ENCODE data around the gene RBP2.

RBP2 gene

GRCh38 chr3:139476348-139476747 is at the start of gene RBP2:
Gene RBP2 (minus strand): TSS chr3:139476516. CDS start chr3:139476459, 57 bp downstream.
- DNase-seq, result no peak
- in situ Hi-C loops (cut with MboI; ENCODE audit: low pct_unique_long_range_greater_than_20kb, low sequenced_read_pairs), result no loop called here

GRCh38 chr3:139524841-139525636 is 48.7 kb upstream of the RBP2 start:
- no peak for DNase-seq
- in situ Hi-C loops (cut with MboI; ENCODE audit: low pct_unique_long_range_greater_than_20kb, low sequenced_read_pairs), result no loop called here

DNA sequence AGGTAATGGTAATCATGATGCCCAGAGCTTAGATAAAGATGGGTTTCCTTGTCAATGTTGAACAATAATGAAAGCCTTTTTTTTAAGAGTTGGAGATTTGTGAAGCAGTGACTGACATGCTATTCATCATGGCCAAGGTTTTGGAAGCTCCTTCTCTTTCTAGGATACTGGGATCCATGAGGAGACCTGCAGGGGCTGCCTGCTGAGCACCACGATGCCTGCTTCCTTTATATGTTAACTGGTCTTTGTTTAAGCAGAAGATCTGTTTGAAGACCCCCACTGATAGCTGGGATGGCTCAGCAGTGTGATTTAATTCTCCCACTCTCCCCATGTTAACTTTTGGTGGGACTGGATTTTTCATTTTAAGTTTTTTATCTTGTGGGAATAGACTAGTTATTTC is 47.4 kb upstream of the RBP2 start:
- DNase-seq, result no peak
- in situ Hi-C loops (cut with MboI; ENCODE audit: low pct_unique_long_range_greater_than_20kb, low sequenced_read_pairs), result no loop called here

DNA sequence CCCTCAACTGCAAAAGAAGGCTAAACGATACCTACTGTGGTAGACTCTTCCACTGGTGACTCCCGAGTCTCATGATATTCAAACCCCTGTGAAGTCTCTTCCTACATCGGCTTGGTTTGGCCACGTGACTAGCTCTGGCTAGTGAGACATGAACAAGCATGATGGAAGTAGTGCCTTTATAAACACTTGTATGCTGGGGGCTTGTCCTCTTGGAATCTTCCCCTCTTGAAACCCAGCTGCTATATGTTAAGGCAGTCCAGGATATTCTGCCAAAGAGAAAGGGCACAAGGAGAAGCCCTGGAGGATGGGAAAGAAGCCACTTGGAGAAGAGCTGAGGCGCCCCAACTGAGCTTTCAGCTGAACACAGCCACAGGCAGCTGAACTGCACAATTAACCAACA is 46.9 kb upstream of the RBP2 start:
- no peak for DNase-seq
- in situ Hi-C loops (cut with MboI; ENCODE audit: low pct_unique_long_range_greater_than_20kb, low sequenced_read_pairs), result no loop called here

DNA sequence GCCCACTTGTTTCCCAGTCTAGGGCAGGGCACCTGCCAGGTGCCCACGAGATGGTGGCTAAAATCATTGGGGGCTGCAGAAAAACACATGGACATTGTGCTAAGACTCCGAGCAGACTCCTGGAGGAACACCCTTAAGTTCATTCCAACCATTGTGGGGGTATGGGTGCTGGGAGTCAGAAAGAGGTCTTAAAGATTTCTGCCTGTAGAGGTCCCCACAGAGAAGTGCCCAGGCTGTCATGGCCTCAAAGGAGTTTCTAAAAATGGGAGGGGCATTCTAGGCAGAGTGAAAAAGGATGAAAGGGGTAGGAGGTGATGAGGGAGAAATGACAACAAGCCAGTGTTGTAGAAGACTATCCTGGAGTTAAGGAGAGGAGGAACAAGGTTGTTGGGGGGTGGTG is 46.1 kb upstream of the RBP2 start:
- in situ Hi-C loops (cut with MboI; ENCODE audit: low pct_unique_long_range_greater_than_20kb, low sequenced_read_pairs), result no loop called here
- no peak for DNase-seq

- DNase-seq, result no peak
- in situ Hi-C loops (cut with MboI; ENCODE audit: low pct_unique_long_range_greater_than_20kb, low sequenced_read_pairs), result no loop called here
Measured at GRCh38 chr3:139521816-139522215, 45.5 kb upstream of the RBP2 start.

GRCh38 chr3:139521144-139521543 is 44.8 kb upstream of the RBP2 start:
- no peak for DNase-seq
- in situ Hi-C loops (cut with MboI; ENCODE audit: low pct_unique_long_range_greater_than_20kb, low sequenced_read_pairs), result no loop called here

GRCh38 chr3:139519998-139520737 is 43.9 kb upstream of the RBP2 start:
- DNase-seq, result peak; percentile 33

GRCh38 chr3:139518926-139519842 is 42.9 kb upstream of the RBP2 start:
- in situ Hi-C loops (cut with MboI; ENCODE audit: low pct_unique_long_range_greater_than_20kb, low sequenced_read_pairs), result no loop called here
- no peak for DNase-seq

More at GRCh38 chr3:139519998-139520737, 43.9 kb upstream of the RBP2 start:
- in situ Hi-C loops (cut with MboI; ENCODE audit: low pct_unique_long_range_greater_than_20kb, low sequenced_read_pairs), result no loop called here

DNA sequence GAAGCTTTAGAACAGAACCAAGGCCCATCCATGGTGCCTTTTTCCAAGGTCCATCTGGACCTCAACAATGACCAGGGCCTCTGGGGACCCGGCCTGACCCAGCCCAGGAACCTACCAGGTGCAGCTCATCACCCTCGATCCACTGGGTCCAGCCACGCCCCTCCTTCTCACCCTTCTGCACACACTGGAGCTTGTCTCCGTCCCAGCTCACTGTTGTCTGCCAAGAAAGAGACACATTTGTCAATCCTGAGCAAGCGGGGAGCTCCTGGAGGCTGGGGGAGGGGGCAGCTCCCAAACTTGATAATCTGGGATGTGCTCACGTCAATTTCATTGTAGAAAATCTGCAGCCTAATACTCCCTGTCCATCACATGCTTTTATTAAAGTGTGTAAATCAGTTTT is 42.0 kb upstream of the RBP2 start:
- in situ Hi-C loops (cut with MboI; ENCODE audit: low pct_unique_long_range_greater_than_20kb, low sequenced_read_pairs), result no loop called here

DNA sequence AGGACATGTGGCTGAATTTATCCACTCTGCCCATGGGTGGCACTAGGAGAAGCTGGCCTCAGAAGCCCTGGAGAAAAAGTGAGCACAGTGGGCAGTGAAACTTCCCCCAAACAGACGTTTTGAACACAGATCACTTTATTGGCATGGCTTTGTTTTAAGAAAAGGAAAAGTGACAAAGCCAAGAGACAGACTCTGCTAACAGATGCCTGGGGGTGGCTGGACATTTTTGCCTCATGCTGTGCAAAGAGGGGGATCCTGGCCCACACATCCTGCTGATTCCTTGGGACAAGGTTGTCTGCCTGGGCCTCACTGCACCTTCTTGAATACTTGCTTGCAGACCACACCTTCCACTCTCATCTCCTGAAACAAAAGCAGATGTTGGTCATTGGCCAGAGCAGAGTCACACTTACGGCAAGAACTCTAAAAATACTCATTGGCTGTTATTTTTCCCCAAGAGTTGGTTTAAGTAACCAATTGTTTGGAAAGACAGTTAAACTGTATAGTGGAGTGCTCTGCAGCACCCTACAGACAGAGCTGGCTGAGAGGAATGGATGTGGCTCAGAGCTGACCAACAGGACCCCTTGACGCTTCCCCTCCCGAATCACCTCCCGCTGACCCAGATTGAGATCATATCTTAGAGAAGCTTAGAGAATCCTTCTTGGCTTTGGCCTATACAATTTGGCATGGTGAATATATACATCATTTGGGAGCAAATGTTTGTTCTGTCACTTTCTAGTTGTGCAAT is 41.2 kb upstream of the RBP2 start:
- no peak for DNase-seq
- in situ Hi-C loops (cut with MboI; ENCODE audit: low pct_unique_long_range_greater_than_20kb, low sequenced_read_pairs), result no loop called here

More for the DNA sequence above, 42.0 kb upstream of the RBP2 start:
- DNase-seq, result no peak

DNA sequence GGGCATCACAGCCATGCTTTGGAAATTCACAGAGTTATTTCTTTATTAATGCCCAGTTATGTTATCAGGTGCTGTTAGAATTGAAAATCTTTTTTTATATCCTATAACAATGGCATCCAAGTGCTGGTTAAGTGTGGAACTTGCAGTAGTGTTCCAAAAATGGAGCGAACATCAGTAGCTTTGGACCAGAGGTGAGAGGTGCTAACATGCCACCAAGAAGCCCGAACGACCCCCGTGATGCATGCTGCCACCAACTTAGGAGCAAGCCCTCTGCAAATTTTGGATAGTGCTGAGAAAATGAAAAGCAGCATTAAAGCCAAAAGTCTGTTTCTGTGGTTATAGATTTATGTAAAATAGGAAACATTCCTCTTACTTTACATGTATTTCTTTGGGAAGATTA is 38.4 kb upstream of the RBP2 start:
- in situ Hi-C loops (cut with MboI; ENCODE audit: low pct_unique_long_range_greater_than_20kb, low sequenced_read_pairs), result no loop called here
- DNase-seq, result no peak

DNA sequence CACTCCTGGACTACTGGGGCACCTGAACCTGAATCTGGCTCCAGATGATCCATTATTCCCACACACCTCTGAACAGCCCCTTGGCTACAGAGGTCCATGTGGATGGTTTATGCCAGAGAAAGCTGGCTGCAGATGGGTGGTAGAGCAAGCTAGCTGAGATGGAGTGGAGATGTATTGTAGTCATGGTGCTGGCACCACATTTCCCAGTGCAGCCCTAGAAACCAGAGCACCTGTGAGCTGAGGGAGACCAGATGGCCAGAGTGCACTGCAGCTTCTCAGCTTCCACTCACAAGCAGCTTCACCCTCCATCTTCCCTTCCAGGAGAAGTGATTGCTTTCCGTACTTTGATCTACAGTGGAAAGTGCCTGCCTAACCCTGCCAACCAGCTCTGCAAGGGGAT is 33.3 kb upstream of the RBP2 start:
- in situ Hi-C loops (cut with MboI; ENCODE audit: low pct_unique_long_range_greater_than_20kb, low sequenced_read_pairs), result no loop called here
- DNase-seq, result no peak

DNA sequence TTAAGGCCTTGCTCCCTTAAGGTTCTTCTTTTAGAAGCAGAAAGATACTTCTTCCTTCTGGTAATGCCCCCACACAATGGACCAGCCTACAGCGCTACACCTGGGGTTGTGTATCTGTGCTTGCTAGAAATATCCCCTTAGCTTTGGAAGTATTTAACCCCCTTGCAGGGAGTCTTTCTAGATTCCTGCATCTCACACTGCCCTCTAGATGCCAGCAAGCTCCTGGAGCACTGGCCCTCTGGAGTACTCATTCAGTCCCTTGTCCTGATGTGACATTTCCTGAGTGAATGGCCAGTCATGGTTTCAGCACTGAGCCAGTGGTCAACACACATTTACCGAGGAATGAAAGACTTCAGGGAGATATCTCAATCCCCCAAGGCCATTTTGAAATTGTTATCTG is 30.4 kb upstream of the RBP2 start:
- no peak for DNase-seq

DNA sequence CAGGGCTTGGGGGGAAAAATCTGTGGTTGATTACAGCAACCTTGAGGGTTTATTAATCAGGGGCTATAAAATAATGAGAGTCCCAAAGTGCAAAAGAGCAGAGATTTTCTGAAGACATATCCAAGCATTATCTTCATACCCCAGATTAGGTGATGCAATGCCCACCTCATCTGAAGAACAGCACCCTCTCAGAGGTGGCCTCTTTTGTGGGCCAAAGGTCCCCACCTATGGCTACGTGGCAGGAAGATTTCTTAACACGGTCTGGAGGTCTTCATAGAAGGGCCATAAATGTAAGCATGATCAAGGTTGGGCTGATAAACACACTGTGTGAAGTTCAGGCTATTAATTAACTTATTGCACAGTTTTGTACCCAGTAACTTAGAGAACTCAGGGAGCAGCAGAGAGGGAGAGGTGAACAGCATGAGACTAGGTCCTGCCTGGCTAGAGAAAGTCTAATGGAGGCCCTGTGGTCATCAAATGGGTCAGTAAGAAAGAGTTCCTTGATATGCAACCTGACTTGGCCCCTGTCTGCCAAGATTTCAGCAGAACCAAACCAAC is 29.6 kb upstream of the RBP2 start:
- in situ Hi-C loops (cut with MboI; ENCODE audit: low pct_unique_long_range_greater_than_20kb, low sequenced_read_pairs), result no loop called here
- no peak for DNase-seq

More for the DNA sequence above, 30.4 kb upstream of the RBP2 start:
- in situ Hi-C loops (cut with MboI; ENCODE audit: low pct_unique_long_range_greater_than_20kb, low sequenced_read_pairs), result no loop called here

DNA sequence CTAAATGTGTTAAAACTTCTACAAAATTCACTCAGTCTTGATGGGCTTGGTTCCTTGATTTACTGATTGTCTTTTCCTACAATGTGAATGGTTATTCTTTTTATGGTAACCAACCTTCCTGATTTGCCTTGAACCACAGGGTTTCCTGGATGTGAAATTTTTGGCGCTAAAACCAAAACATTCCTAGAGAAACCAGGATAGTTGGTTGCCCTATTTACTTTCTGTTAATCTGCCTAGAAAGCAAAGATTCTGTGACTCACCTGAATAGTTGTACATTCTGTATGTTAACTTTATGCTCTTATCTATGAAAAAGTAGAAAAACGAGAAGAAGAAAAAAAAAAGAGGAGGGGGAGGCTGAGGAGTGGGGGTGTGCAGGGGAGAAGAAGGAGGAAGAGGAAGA is 23.2 kb upstream of the RBP2 start:
- no peak for DNase-seq
- in situ Hi-C loops (cut with MboI; ENCODE audit: low pct_unique_long_range_greater_than_20kb, low sequenced_read_pairs), result no loop called here

DNA sequence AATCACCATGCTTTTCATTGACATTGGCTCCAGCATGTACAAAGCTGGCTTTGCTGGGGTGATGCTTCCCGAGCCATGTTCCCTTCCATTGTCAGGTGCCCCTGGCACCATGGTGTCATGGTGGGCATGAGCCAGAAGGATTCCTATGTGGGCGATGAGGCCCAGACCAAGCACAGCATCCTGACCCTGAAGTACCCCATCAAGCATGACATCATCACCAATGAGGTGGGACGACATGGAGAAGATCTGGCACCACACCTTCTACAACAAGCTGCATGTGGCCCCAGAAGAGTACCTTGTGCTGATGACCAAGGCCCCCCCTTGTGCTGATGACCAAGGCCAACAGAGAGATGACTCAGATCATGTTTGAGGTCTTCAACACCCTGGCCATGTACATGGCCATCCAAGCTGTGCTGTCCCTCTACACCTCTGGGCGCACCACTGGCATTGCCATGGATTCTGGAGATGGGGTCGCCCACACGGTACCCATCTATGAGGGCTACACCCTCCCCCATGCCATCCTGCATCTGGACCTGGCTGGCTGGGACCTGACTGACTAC is 17.6 kb upstream of the RBP2 start:
- in situ Hi-C loops (cut with MboI; ENCODE audit: low pct_unique_long_range_greater_than_20kb, low sequenced_read_pairs), result no loop called here
- no peak for DNase-seq

DNA sequence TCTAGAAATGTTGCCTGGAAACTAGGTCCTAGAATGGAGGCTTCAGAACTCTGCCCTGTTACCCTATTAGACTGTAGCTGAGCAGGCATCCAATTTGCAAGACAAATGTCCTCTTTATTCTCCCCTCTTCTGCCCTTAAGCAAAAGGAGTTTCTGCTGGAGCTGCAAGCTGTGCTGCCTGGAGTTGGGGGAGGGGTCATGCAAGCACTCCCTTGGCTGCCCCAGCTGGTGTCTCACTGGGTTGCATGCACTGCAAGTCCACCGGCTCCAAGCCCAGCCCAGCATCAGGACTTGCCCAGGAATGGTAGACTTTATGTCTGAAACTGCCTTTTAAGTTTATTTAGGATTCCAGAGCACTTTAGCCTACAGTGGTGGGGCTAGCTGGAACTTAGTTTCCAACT is 15.7 kb upstream of the RBP2 start:
- in situ Hi-C loops (cut with MboI; ENCODE audit: low pct_unique_long_range_greater_than_20kb, low sequenced_read_pairs), result no loop called here
- DNase-seq, result no peak

All from KBM-7 (cell line).